ENCODE measurements around the gene FES.

DNA sequence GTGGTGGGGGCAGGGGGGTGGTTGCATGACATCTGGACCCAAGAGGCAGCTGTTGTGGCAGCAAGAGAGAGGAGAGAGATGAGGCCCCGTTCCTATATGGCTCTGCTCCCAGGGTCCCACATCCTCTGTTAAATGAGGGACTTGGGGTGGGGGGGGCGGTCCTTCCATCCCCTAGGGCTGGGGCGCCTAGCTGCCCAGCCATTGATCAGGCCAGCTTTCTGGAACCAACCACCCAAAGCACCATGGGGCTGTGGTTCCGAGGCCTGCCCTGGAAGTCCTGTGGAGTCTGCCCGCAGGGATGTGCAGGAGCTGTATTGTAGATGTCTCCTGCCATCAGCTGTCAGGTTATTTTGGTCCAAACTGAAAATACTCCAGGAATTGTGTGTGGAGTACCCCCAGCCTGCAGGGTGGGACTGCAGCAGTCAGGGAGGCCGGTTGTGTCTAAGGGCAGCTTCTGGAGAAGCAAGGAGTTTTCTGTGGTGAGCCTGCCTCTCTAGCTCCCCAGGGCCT, 10.8 kb upstream of the FES start:
- TF ChIP-seq CTCF (IDR thresholded peaks at IDR 0.05) (no peak), POLR2A (IDR thresholded peaks at IDR 0.05) (no peak)
